Ishikawa (cell line): ENCODE data around the gene SALL4.

Experiments
- CEBPB ChIP-seq: IDR thresholded peaks from 2 replicates; pipeline ENCODE4 v1.6.1; 2012
- CREB1 ChIP-seq: IDR thresholded peaks from 2 replicates; pipeline ENCODE4 v1.6.1; 2012; ENCODE audit warnings: low read depth
- EGR1 ChIP-seq: IDR thresholded peaks from 2 replicates; pipeline ENCODE4 v1.6.1; 2012
- EP300 ChIP-seq: IDR thresholded peaks from 2 replicates; pipeline ENCODE4 v1.6.1; 2012; ENCODE audit warnings: borderline replicate concordance
- FOXM1 ChIP-seq: IDR thresholded peaks from 2 replicates; pipeline ENCODE4 v1.6.1; 2012; ENCODE audit warnings: low read depth, borderline replicate concordance
- MAX ChIP-seq: IDR thresholded peaks from 2 replicates; pipeline ENCODE4 v1.6.1; 2012
- NFIC ChIP-seq: IDR thresholded peaks from 2 replicates; pipeline ENCODE4 v1.6.1; 2012
- RAD21 ChIP-seq: IDR thresholded peaks from 2 replicates; pipeline ENCODE4 v1.6.1; 2012; ENCODE audit warnings: low read depth
- TAF1 ChIP-seq: IDR thresholded peaks from 2 replicates; pipeline ENCODE4 v1.6.1; 2012; ENCODE audit warnings: low read depth, mild to moderate bottlenecking
- TCF12 ChIP-seq: IDR thresholded peaks from 2 replicates; pipeline ENCODE4 v1.6.1; 2012; ENCODE audit warnings: low read depth
- TEAD4 ChIP-seq: IDR thresholded peaks from 2 replicates; pipeline ENCODE4 v1.6.1; 2012
- USF1 ChIP-seq: IDR thresholded peaks from 2 replicates; pipeline ENCODE4 v1.6.1; 2012
- YY1 ChIP-seq: IDR thresholded peaks from 2 replicates; pipeline ENCODE4 v1.6.1; 2012; ENCODE audit warnings: low read depth
- ZBTB7A ChIP-seq: IDR thresholded peaks from 2 replicates; pipeline ENCODE4 v1.6.1; 2012; ENCODE audit warnings: low read depth
- TF ChIP-seq, protein P1 (sequence below): IDR thresholded peaks from 2 replicates; pipeline ENCODE4 v1.6.1; 2012; ENCODE audit warnings: low read depth, mild to moderate bottlenecking

The SALL4 gene

GRCh38 chr20:51766994-51767866, 35.1 kb downstream of the SALL4 start:
- no peak for TF ChIP-seq TCF12
- TF ChIP-seq, protein P1, sequence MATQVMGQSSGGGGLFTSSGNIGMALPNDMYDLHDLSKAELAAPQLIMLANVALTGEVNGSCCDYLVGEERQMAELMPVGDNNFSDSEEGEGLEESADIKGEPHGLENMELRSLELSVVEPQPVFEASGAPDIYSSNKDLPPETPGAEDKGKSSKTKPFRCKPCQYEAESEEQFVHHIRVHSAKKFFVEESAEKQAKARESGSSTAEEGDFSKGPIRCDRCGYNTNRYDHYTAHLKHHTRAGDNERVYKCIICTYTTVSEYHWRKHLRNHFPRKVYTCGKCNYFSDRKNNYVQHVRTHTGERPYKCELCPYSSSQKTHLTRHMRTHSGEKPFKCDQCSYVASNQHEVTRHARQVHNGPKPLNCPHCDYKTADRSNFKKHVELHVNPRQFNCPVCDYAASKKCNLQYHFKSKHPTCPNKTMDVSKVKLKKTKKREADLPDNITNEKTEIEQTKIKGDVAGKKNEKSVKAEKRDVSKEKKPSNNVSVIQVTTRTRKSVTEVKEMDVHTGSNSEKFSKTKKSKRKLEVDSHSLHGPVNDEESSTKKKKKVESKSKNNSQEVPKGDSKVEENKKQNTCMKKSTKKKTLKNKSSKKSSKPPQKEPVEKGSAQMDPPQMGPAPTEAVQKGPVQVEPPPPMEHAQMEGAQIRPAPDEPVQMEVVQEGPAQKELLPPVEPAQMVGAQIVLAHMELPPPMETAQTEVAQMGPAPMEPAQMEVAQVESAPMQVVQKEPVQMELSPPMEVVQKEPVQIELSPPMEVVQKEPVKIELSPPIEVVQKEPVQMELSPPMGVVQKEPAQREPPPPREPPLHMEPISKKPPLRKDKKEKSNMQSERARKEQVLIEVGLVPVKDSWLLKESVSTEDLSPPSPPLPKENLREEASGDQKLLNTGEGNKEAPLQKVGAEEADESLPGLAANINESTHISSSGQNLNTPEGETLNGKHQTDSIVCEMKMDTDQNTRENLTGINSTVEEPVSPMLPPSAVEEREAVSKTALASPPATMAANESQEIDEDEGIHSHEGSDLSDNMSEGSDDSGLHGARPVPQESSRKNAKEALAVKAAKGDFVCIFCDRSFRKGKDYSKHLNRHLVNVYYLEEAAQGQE = no peak
- TF ChIP-seq USF1 = no peak
- no peak for TF ChIP-seq NFIC
- peak; percentile 60; the same call in 1 of the 2 replicates for TF ChIP-seq TAF1
- no peak for TF ChIP-seq RAD21
- TF ChIP-seq TEAD4 = no peak
- no peak for TF ChIP-seq FOXM1
- TF ChIP-seq ZBTB7A = peak; percentile 96
- no peak for TF ChIP-seq CEBPB
- peak; percentile 20; the same call in 1 of the 2 replicates for TF ChIP-seq MAX
- TF ChIP-seq EGR1 = no peak
- no peak for TF ChIP-seq EP300
- peak; percentile 72 for TF ChIP-seq YY1
- no peak for TF ChIP-seq CREB1

DNA sequence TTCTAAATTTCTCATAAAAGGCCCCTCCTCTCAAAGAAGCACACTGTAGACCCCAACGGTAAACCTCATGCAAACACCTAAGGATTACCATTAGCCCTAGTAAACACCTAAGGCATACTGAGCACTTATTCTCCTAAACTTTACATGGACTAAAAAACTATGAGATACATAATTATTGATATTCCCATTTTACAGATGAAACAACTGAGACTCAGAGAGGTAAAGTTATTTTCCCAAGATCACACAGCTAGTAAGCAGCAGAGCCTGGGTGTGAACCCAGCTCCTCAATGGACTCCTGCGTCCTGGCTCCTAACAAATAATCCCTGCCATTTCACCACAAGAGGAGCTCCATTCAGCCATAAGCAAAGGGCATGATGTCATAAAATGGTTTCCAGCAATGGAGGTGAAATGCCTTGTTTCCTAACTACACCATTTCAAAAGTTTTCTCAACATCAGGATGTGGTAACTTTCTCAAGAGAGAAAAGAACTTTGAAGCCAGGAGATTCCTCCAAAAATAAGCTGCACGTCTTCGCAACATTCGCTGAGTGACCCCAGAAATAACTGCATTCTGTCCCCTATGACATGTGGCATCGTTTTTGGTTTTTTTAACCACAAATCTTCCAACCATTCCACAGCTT, 38.2 kb downstream of the SALL4 start:
- TF ChIP-seq ZBTB7A (no peak), USF1 (no peak), EGR1 (no peak), NFIC (no peak), YY1 (no peak), EP300 (no peak), TAF1 (no peak), FOXM1 (no peak), CREB1 (no peak), CEBPB (no peak), RAD21 (no peak), TCF12 (no peak), MAX (no peak), TEAD4 (no peak)
- TF ChIP-seq, protein P1 = no peak

- TF ChIP-seq EP300 = no peak
- TF ChIP-seq, protein P1 = no peak
These were observed 41.3 kb downstream of the SALL4 start for GRCh38 chr20:51760905-51761546.
